Mucosa of descending colon (tissue), 3 donors: ENCODE data around the gene EIF3K. TPM values are rescaled to one million over a fixed set of nuclear protein-coding genes. Genes with fewer than 3 reads are reported as not detected.

ENCODE experiments used
- ATAC-seq: fragments of 200-7000 bp; cut with Tn5 transposase; one replicate; pipeline ENCODE4 v1.9.1; 2020; ENCODE audit warnings: mild to moderate bottlenecking, moderate library complexity
- DNase-seq, 3 donors: peaks; one replicate each; pipeline ENCODE4 v3.0.0-alpha.2; 2020
- H3K36me3 ChIP-seq: fragments of 200-600 bp; one replicate; pipeline ENCODE4 v1.8.0; 2021; ENCODE audit warnings: low read depth, mild to moderate bottlenecking
- H3K4me1 ChIP-seq: fragments of 200-600 bp; one replicate; pipeline ENCODE4 v1.8.0; 2021; ENCODE audit warnings: low read depth, mild to moderate bottlenecking
- H3K4me3 ChIP-seq: fragments of 200-600 bp; one replicate; pipeline ENCODE4 v1.8.0; 2021; ENCODE audit warnings: mild to moderate bottlenecking
- H3K9me3 ChIP-seq: fragments of 200-600 bp; one replicate; pipeline ENCODE4 v1.8.0; 2021; ENCODE audit warnings: mild to moderate bottlenecking
- intact Hi-C, 2 donors: fragments of 100-400 bp; cut with DNase I in 1 of 2; cut with micrococcal nuclease in 1 of 2; formaldehyde crosslinking; loops; one replicate each; pipeline versions ENCODE4 v1.11.0 to v1.11.1; 2022; cut with DNase I, micrococcal nuclease
- total RNA-seq, 3 donors: library from RNA; stranded (reverse); fragmentation: NEBNext Ultra II Directional in 2 of 3; extraction: Animal tissue kit (Norgen Biotek cat#: 25700) in 2 of 3; gene quantifications; one replicate each; pipeline versions ENCODE4 v1.2.1 to v1.2.4, GENCODE V29; 2021 to 2023
- TF ChIP-seq, protein P1 (sequence below): fragments of 200-600 bp; IDR thresholded peaks from one replicate; pipeline ENCODE4 v1.8.0; 2022; ENCODE audit warnings: antibody characterized with exemption, mild to moderate bottlenecking
- donor health status: DM: no; HTN: no; CAD: no; lungs with moderate emphysema.
- donor health status: DM: no; HTN: no; CAD: no.
- donor health status: DM: no; HTN: yes; CAD: no.

Gene EIF3K
- total RNA-seq, 3 donors from 2014 or later = 338 to 393 (median 350) TPM

DNA sequence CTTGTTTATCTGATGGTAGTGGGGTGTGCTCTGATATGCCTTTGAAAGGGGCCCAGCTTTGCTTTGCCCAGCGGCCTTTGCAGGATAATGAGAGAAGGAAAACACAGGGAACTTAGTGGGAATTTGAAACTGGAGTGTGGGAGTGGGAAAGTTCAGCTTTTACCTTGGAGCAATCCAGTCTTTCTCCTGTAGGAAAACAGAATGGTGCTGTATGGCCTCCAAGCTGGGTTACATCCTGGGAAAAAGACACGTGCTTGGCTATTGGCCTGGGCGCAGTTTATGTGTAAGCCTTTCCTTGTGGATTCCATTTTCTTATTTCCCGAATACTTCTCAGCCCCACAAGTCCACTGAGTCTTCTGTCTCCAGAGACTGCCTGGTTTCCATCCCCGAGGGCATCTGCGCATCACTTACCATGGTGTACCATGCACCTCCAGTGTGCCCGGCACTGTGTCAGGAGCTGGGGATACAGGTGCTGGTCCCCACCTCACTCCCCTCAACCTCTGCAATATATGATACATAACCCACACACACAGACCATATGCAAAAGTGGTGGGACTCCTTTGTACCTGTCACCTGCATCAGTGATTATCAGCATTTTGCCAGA, 60.0 kb downstream of the EIF3K start:
- TF ChIP-seq, protein P1, sequence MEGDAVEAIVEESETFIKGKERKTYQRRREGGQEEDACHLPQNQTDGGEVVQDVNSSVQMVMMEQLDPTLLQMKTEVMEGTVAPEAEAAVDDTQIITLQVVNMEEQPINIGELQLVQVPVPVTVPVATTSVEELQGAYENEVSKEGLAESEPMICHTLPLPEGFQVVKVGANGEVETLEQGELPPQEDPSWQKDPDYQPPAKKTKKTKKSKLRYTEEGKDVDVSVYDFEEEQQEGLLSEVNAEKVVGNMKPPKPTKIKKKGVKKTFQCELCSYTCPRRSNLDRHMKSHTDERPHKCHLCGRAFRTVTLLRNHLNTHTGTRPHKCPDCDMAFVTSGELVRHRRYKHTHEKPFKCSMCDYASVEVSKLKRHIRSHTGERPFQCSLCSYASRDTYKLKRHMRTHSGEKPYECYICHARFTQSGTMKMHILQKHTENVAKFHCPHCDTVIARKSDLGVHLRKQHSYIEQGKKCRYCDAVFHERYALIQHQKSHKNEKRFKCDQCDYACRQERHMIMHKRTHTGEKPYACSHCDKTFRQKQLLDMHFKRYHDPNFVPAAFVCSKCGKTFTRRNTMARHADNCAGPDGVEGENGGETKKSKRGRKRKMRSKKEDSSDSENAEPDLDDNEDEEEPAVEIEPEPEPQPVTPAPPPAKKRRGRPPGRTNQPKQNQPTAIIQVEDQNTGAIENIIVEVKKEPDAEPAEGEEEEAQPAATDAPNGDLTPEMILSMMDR = no peak
- H3K36me3 ChIP-seq = no peaks in the 10 kb centered on the region
- peaks cover 99% of the 10 kb centered on the region for H3K4me1 ChIP-seq
- DNase-seq = peak in 1 of 3 donors; percentile 40
- no peak overlapping the region for H3K4me3 ChIP-seq
- no peaks in the 10 kb centered on the region for H3K9me3 ChIP-seq
- ATAC-seq = no peak
- intact Hi-C loops = no loop called here

DNA sequence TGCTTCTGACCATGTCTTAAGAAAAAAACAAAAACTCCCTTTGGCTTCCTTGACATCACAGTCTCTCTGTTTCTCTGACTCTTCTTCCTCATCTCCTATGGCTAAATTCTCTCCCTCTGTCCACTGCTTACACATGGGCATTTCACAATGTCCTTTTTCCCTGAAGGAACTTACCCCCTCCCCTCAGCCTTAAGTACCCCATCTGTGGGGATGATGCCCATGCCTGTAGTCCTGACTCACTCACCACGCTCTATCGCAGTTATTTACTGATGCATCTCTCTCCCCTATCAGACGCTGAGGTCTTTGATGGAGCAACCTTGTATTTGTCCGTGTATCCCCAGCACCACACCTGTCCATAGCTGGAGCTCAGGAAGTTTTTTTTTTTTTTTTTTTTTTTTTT, 60.9 kb downstream of the EIF3K start:
- DNase-seq = no peak
- no peaks in the 10 kb centered on the region for H3K9me3 ChIP-seq
- no peak overlapping the region for H3K4me3 ChIP-seq
- intact Hi-C loops = no loop called here
- TF ChIP-seq, protein P1 = no peak
- peaks cover 97% of the 10 kb centered on the region for H3K4me1 ChIP-seq
- ATAC-seq = no peak
- no peaks in the 10 kb centered on the region for H3K36me3 ChIP-seq

DNA sequence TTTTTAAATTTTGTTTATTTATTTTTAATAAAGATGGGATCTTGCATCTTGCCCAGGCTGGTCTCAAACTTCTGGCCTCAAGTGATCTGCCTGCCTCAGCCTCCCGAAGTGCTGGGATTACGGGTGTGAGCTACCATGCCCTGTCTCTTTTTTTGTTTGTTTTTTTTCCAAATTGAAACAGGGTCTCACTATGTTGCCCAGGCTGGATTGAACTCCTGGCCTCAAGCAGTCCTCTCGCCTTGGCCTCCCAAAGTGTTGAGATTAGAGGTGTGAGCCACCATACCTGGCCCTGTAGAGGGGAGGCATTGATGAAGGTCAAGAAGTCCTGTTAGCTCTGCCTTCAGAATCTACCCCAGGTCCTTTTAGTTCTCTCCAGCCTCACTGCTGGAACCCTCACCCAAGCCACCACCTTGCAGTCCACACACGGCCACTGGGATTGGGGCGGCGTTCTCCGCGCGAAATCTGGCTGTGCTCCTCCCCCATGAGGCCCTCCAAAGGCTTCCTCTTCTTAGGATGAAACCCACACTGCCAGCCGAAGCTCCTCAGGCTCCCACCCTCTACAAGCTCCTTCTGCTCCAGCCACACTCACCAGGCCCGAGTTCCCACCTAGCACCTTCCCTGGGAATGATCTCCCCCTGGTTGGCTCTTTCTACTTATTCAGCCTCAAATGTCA, 63.3 kb downstream of the EIF3K start:
- ATAC-seq (no peak), DNase-seq (peak in 1 of 3 donors; percentile 52)
- intact Hi-C loops = no loop called here
- Histone ChIP-seq H3K4me3 (no peak overlapping the region), H3K4me1 (peaks cover 97% of the 10 kb centered on the region), H3K9me3 (no peaks in the 10 kb centered on the region), H3K36me3 (no peaks in the 10 kb centered on the region)
- TF ChIP-seq, protein P1 = no peak

DNA sequence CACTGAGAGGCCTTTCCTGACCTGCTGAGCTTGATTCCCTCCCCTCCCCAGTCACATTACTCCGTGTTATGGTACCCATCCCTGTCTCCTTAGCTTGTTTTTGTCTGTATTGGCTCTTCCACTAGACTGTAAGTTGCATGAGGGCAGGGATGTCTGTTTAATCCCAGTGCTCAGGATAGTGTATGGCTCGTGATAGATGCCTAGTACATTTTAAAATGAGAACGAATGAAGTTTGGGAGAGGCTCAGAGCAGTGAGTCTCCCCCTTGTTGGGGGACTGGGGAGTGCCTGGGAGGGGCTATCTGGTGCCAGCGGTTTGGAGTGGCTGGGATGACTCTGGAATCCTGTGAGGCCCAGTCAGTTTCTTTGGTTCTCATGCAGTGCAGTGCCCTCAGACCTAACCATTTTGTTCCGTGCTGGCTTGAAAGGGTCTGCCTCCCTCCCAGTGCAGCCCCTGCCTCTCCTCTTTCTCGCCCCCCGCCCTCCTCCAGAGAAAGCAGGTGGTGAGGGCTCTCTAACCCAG, 63.9 kb downstream of the EIF3K start:
- H3K4me3 ChIP-seq = no peak overlapping the region
- H3K9me3 ChIP-seq = no peaks in the 10 kb centered on the region
- intact Hi-C loops = no loop called here
- peak; percentile 0 for ATAC-seq
- no peaks in the 10 kb centered on the region for H3K36me3 ChIP-seq
- peak in 1 of 3 donors; percentile 73 for DNase-seq
- peaks cover 95% of the 10 kb centered on the region for H3K4me1 ChIP-seq
- TF ChIP-seq, protein P1 = no peak

DNA sequence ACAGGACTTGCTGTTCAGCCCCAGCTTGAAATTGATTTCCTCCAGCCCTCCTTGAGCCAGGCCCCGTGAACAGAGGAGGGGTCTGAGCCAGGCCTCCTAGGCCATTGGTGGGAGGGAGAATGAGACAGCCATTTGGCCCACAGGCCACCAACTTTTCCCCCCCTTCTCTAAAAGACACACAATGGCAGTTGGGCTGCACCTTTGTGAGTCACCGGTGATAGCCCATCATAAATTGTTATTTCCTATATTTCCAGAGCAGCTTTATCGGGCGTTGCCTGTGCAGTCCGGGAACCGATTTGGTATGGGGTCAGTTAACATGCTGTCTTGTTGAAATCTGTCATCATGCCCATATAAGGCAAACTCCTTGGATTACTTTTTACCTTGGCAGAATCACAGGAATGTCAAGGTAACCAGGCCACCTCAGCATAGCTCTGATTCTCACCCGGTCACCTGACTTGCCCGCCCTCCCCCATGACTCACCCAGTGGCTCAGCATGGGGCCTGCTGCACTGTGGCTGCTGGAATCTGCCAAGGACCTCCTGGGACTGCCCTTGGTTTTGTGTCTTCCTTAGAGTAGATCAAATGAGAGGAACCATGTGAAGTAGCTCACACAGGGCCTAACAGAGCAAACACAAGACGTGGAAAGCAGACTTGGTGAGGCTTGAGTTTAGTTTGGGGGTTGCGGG, 64.5 kb downstream of the EIF3K start:
- intact Hi-C loops = no loop called here
- peak; percentile 89 to 92 (median 90) for DNase-seq
- H3K9me3 ChIP-seq = no peaks in the 10 kb centered on the region
- ATAC-seq = peak; percentile 74
- no peaks in the 10 kb centered on the region for H3K36me3 ChIP-seq
- H3K4me1 ChIP-seq = peaks cover 92% of the 10 kb centered on the region
- TF ChIP-seq, protein P1 = no peak
- peak overlapping the region; percentile 3 for H3K4me3 ChIP-seq
